ENCODE data around the gene SNX3. TPM values are rescaled to one million over a fixed set of nuclear protein-coding genes. Genes with fewer than 3 reads are reported as not detected.

The SNX3 gene
- polyA plus RNA-seq, 1 donor from 2014 or later: 135 TPM

- H2AFZ ChIP-seq (ENCODE audit: low read depth, low read length): no peak overlapping the region
- no peak overlapping the region for H3K9ac ChIP-seq (ENCODE audit: low read length)
- H3K27ac ChIP-seq (ENCODE audit: low read length): no peak overlapping the region
- H3K27me3 ChIP-seq (ENCODE audit: insufficient read depth, low read depth, low read length): peaks cover 59% of the 10 kb centered on the region
- no peaks in the 10 kb centered on the region for H3K9me2 ChIP-seq (ENCODE audit: insufficient read depth, low read length)
- H3K9me3 ChIP-seq (ENCODE audit: low read length): peaks cover 13% of the 10 kb centered on the region
- TF ChIP-seq EZH2 (IDR thresholded peaks at IDR 0.05; ENCODE audit: borderline replicate concordance, insufficient read depth, low read length, poor library complexity, severe bottlenecking) (no peak), RAD21 (conservative IDR thresholded peaks at IDR 0.05) (no peak), EP300 (conservative IDR thresholded peaks at IDR 0.05; ENCODE audit: poor library complexity, severe bottlenecking) (no peak), CTCF (IDR thresholded peaks at IDR 0.05; ENCODE audit: poor library complexity, severe bottlenecking) (no peak), TAF1 (IDR thresholded peaks at IDR 0.05; ENCODE audit: low read depth) (no peak), REST (IDR thresholded peaks at IDR 0.05; ENCODE audit: borderline replicate concordance) (no peak), SMC3 (conservative IDR thresholded peaks at IDR 0.05; ENCODE audit: poor library complexity) (no peak), POLR2AphosphoS5 (IDR thresholded peaks at IDR 0.05) (no peak), MXI1 (conservative IDR thresholded peaks at IDR 0.05; ENCODE audit: poor library complexity, severe bottlenecking) (no peak)
- H3K36me3 ChIP-seq (ENCODE audit: insufficient read depth, low read length): no peaks in the 10 kb centered on the region
- no peaks in the 10 kb centered on the region for H3F3A ChIP-seq (ENCODE audit: insufficient read depth, low read length, poor library complexity, severe bottlenecking)
- no peaks in the 10 kb centered on the region for H4K20me1 ChIP-seq (ENCODE audit: insufficient read depth)
- H3K4me2 ChIP-seq (ENCODE audit: low read length): no peak overlapping the region
- H3K79me2 ChIP-seq (replicated peaks; ENCODE audit: insufficient read depth, low read length): peaks cover 4% of the 10 kb centered on the region
- no peak overlapping the region for H3K4me3 ChIP-seq (ENCODE audit: low read length)
Observed at GRCh38 chr6:108176281-108177089, 84.4 kb downstream of the SNX3 start.

GRCh38 chr6:108175592-108176279 lies 85.1 kb downstream of the SNX3 start:
- no peak overlapping the region for H3K9ac ChIP-seq (ENCODE audit: low read length)
- H3K9me3 ChIP-seq (ENCODE audit: low read length): peaks cover 13% of the 10 kb centered on the region
- no peak overlapping the region for H3K4me2 ChIP-seq (ENCODE audit: low read length)
- peaks cover 67% of the 10 kb centered on the region for H3K27me3 ChIP-seq (ENCODE audit: insufficient read depth, low read depth, low read length)
- no peaks in the 10 kb centered on the region for H4K20me1 ChIP-seq (ENCODE audit: insufficient read depth)
- H3K36me3 ChIP-seq (ENCODE audit: insufficient read depth, low read length): no peaks in the 10 kb centered on the region
- TF ChIP-seq EZH2 (IDR thresholded peaks at IDR 0.05; ENCODE audit: borderline replicate concordance, insufficient read depth, low read length, poor library complexity, severe bottlenecking): no peak
- no peak for TF ChIP-seq EP300 (conservative IDR thresholded peaks at IDR 0.05; ENCODE audit: poor library complexity, severe bottlenecking)
- TF ChIP-seq TAF1 (IDR thresholded peaks at IDR 0.05; ENCODE audit: low read depth): no peak
- TF ChIP-seq POLR2AphosphoS5 (IDR thresholded peaks at IDR 0.05): no peak
- TF ChIP-seq MXI1 (conservative IDR thresholded peaks at IDR 0.05; ENCODE audit: poor library complexity, severe bottlenecking): no peak
- TF ChIP-seq CTCF (IDR thresholded peaks at IDR 0.05; ENCODE audit: poor library complexity, severe bottlenecking): no peak
- TF ChIP-seq SMC3 (conservative IDR thresholded peaks at IDR 0.05; ENCODE audit: poor library complexity): no peak
- no peak for TF ChIP-seq RAD21 (conservative IDR thresholded peaks at IDR 0.05)
- H3K9me2 ChIP-seq (ENCODE audit: insufficient read depth, low read length): no peaks in the 10 kb centered on the region
- H3K4me3 ChIP-seq (ENCODE audit: low read length): no peak overlapping the region
- H3F3A ChIP-seq (ENCODE audit: insufficient read depth, low read length, poor library complexity, severe bottlenecking): no peaks in the 10 kb centered on the region
- H2AFZ ChIP-seq (ENCODE audit: low read depth, low read length): no peak overlapping the region
- H3K79me2 ChIP-seq (replicated peaks; ENCODE audit: insufficient read depth, low read length): peaks cover 4% of the 10 kb centered on the region
- no peak overlapping the region for H3K27ac ChIP-seq (ENCODE audit: low read length)
